DOHH2 (cell line): ENCODE measurements around the gene DMBT1.

Source experiments
- H3F3A ChIP-seq: fragments of 200-600 bp; sonication (generic), shearing (Covaris generic); 2 replicates; pipeline ENCODE4 v1.6.0; 2016; ENCODE audit warnings: antibody characterized with exemption, mild to moderate bottlenecking; ENCODE audit not compliant: control insufficient read depth, insufficient read depth
- H3K27ac ChIP-seq: fragments of 200-600 bp; sonication (generic); 2 replicates; pipeline ENCODE4 v1.5.1; 2014; ENCODE audit warnings: low read depth, mild to moderate bottlenecking, low read length, moderate library complexity
- H3K27me3 ChIP-seq: fragments of 200-600 bp; sonication (generic); 2 replicates; pipeline ENCODE4 v1.6.1; 2014; ENCODE audit warnings: mild to moderate bottlenecking, low read length, mixed read lengths; ENCODE audit not compliant: control insufficient read depth
- H3K36me3 ChIP-seq: fragments of 200-600 bp; sonication (generic); 2 replicates; pipeline ENCODE4 v1.6.1; 2014; ENCODE audit warnings: mild to moderate bottlenecking, low read length, moderate library complexity, mixed read lengths; ENCODE audit not compliant: control insufficient read depth
- H3K4me1 ChIP-seq: fragments of 200-600 bp; sonication (generic); 2 replicates; pipeline ENCODE4 v1.6.1; 2014; ENCODE audit warnings: mild to moderate bottlenecking, low read length, mixed read lengths; ENCODE audit not compliant: control insufficient read depth
- H3K4me2 ChIP-seq: fragments of 200-600 bp; sonication (generic); 2 replicates; pipeline ENCODE4 v1.6.0; 2014; ENCODE audit warnings: mild to moderate bottlenecking, low read length, moderate library complexity
- H3K4me3 ChIP-seq: fragments of 200-600 bp; sonication (generic); 2 replicates; pipeline ENCODE4 v1.5.1; 2014; ENCODE audit warnings: mild to moderate bottlenecking, low read length, mixed read lengths
- H3K79me2 ChIP-seq: fragments of 200-600 bp; sonication (generic); 2 replicates; pipeline ENCODE4 v1.6.1; 2014; ENCODE audit warnings: mild to moderate bottlenecking, low read length, mixed read lengths; ENCODE audit not compliant: control insufficient read depth
- H3K9me2 ChIP-seq: fragments of 200-600 bp; sonication (generic); replicated peaks from 2 replicates; pipeline ENCODE4 v1.6.1; 2014; ENCODE audit warnings: mild to moderate bottlenecking, low read length, mixed read lengths; ENCODE audit not compliant: control insufficient read depth
- H3K9me3 ChIP-seq: fragments of 200-600 bp; sonication (generic); 2 replicates; pipeline ENCODE4 v1.6.1; 2014; ENCODE audit warnings: antibody characterized with exemption, low read length, mixed read lengths; ENCODE audit not compliant: control insufficient read depth, insufficient read depth
- H4K20me1 ChIP-seq: fragments of 200-600 bp; sonication (generic); 2 replicates; pipeline ENCODE4 v1.6.0; 2014; ENCODE audit warnings: low read depth, mild to moderate bottlenecking, antibody characterized with exemption, low read length, moderate library complexity; ENCODE audit not compliant: control insufficient read depth, insufficient read depth
- CTCF ChIP-seq: fragments of 200-600 bp; sonication (generic); IDR thresholded peaks from one replicate; pipeline ENCODE4 v1.5.1; 2014; ENCODE audit warnings: antibody characterized with exemption, mild to moderate bottlenecking, low read depth, low read length; ENCODE audit not compliant: poor library complexity, severe bottlenecking
- EZH2phosphoT487 ChIP-seq: fragments of 200-600 bp; sonication (generic); IDR thresholded peaks from 2 replicates; pipeline ENCODE4 v1.6.1; 2017; ENCODE audit warnings: borderline replicate concordance, mild to moderate bottlenecking, antibody characterized with exemption, low read length, moderate library complexity, mixed read lengths

DMBT1 gene

GRCh38 chr10:122525788-122526187 is 34.8 kb upstream of the DMBT1 start:
- H3K4me1 ChIP-seq: no peaks in the 10 kb centered on the region
- H3K4me2 ChIP-seq: no peak overlapping the region
- no peaks in the 10 kb centered on the region for H4K20me1 ChIP-seq
- H3K27ac ChIP-seq: no peak overlapping the region
- no peaks in the 10 kb centered on the region for H3F3A ChIP-seq
- H3K9me3 ChIP-seq: no peaks in the 10 kb centered on the region
- no peaks in the 10 kb centered on the region for H3K9me2 ChIP-seq
- H3K27me3 ChIP-seq: no peaks in the 10 kb centered on the region
- TF ChIP-seq EZH2phosphoT487 (no peak), CTCF (no peak)
- no peaks in the 10 kb centered on the region for H3K36me3 ChIP-seq
- no peaks in the 10 kb centered on the region for H3K79me2 ChIP-seq
- no peak overlapping the region for H3K4me3 ChIP-seq

- Histone ChIP-seq H3K4me2 (no peak overlapping the region), H4K20me1 (no peaks in the 10 kb centered on the region), H3K4me1 (no peaks in the 10 kb centered on the region), H3K9me2 (no peaks in the 10 kb centered on the region), H3K9me3 (no peaks in the 10 kb centered on the region), H3F3A (no peaks in the 10 kb centered on the region), H3K4me3 (no peak overlapping the region), H3K27me3 (no peaks in the 10 kb centered on the region), H3K79me2 (no peaks in the 10 kb centered on the region), H3K27ac (no peak overlapping the region), H3K36me3 (no peaks in the 10 kb centered on the region)
- TF ChIP-seq CTCF (no peak), EZH2phosphoT487 (no peak)
These were observed 33.7 kb upstream of the DMBT1 start for GRCh38 chr10:122526892-122527291.

GRCh38 chr10:122530177-122530576 is 30.4 kb upstream of the DMBT1 start:
- no peak overlapping the region for H3K4me3 ChIP-seq
- H3K27ac ChIP-seq: no peak overlapping the region
- H3K79me2 ChIP-seq: no peaks in the 10 kb centered on the region
- TF ChIP-seq EZH2phosphoT487 (no peak), CTCF (no peak)
- no peaks in the 10 kb centered on the region for H3K36me3 ChIP-seq
- H4K20me1 ChIP-seq: no peaks in the 10 kb centered on the region
- no peaks in the 10 kb centered on the region for H3K9me2 ChIP-seq
- H3K4me2 ChIP-seq: no peak overlapping the region
- H3K9me3 ChIP-seq: no peaks in the 10 kb centered on the region
- no peaks in the 10 kb centered on the region for H3F3A ChIP-seq
- H3K27me3 ChIP-seq: peaks cover 3% of the 10 kb centered on the region; the same call in 1 of the 2 replicates
- H3K4me1 ChIP-seq: no peaks in the 10 kb centered on the region

- Histone ChIP-seq H4K20me1 (no peaks in the 10 kb centered on the region), H3K4me1 (no peaks in the 10 kb centered on the region), H3F3A (no peaks in the 10 kb centered on the region), H3K4me2 (no peak overlapping the region), H3K9me2 (no peaks in the 10 kb centered on the region), H3K9me3 (no peaks in the 10 kb centered on the region), H3K27me3 (peaks cover 3% of the 10 kb centered on the region; the same call in 1 of the 2 replicates), H3K4me3 (no peak overlapping the region), H3K27ac (no peak overlapping the region), H3K79me2 (no peaks in the 10 kb centered on the region), H3K36me3 (no peaks in the 10 kb centered on the region)
- no peak for TF ChIP-seq EZH2phosphoT487
- no peak for TF ChIP-seq CTCF
These were observed 29.3 kb upstream of the DMBT1 start for GRCh38 chr10:122531261-122531660.
